CD14-positive monocyte (primary cell): ENCODE results near the gene ZNF511. TPM values are rescaled to one million over a fixed set of nuclear protein-coding genes. Genes with fewer than 3 reads are reported as not detected.
"Not testable (repeated sequence)": the region's sequence is repeated elsewhere in the genome, so short reads cannot be mapped to it uniquely, and the experiment has no call there.

Experiments used
- DNase-seq, 3 donors: peaks; one replicate each; pipeline ENCODE4 v3.0.0-alpha.2; 2011 to 2022
- H2AFZ ChIP-seq: 2 replicates; pipeline ENCODE4 v1.6.0; 2012; ENCODE audit warnings: mild to moderate bottlenecking, low read depth, low read length, inconsistent platforms; ENCODE audit not compliant: insufficient read depth, poor library complexity, severe bottlenecking
- H3K27ac ChIP-seq, 2 donors: 1 replicate in 1 of 2; 2 replicates in 1 of 2; pipeline ENCODE4 v1.5.1; 2012 to 2013; ENCODE audit warnings: low read length in 2 of 2, control low read depth in 1 of 2, inconsistent platforms in 1 of 2, low read depth in 1 of 2, mild to moderate bottlenecking in 1 of 2
- H3K27me3 ChIP-seq, 2 donors: one replicate each; pipeline versions ENCODE4 v1.6.0 to v1.6.1; 2011 to 2013; ENCODE audit warnings: low read length in 2 of 2; ENCODE audit not compliant: control insufficient read depth in 2 of 2, insufficient read depth in 2 of 2
- H3K36me3 ChIP-seq, 2 donors: replicated peaks in 1 of 2; 1 replicate in 1 of 2; 2 replicates in 1 of 2; pipeline versions ENCODE4 v1.5.1 to v1.6.1; 2012 to 2013; ENCODE audit warnings: low read length in 2 of 2, control low read depth in 1 of 2, inconsistent platforms in 1 of 2, mild to moderate bottlenecking in 1 of 2; ENCODE audit not compliant: insufficient read depth in 2 of 2, control insufficient read depth in 1 of 2
- H3K4me1 ChIP-seq, 2 donors: 1 replicate in 1 of 2; 2 replicates in 1 of 2; pipeline versions ENCODE4 v1.5.1 to v1.6.1; 2012 to 2013; ENCODE audit warnings: low read length in 2 of 2, control low read depth in 1 of 2, inconsistent platforms in 1 of 2, mild to moderate bottlenecking in 1 of 2, moderate library complexity in 1 of 2; ENCODE audit not compliant: insufficient read depth in 2 of 2, control insufficient read depth in 1 of 2
- H3K4me2 ChIP-seq: replicated peaks from 2 replicates; pipeline ENCODE3; 2012; ENCODE audit warnings: low read length, moderate library complexity, mild to moderate bottlenecking; ENCODE audit not compliant: poor library complexity, severe bottlenecking; ENCODE audit errors: extremely low read depth
- H3K4me3 ChIP-seq, 3 experiments: fragments of 200-600 bp in 1 of 3; sonication (generic) in 1 of 3; replicated peaks in 1 of 3; 1 replicate in 2 of 3; 2 replicates in 1 of 3; pipeline ENCODE4 v1.5.1; 2011 to 2013; ENCODE audit warnings: low read length in 3 of 3, mild to moderate bottlenecking in 3 of 3, control low read depth in 2 of 3, low read depth in 2 of 3, inconsistent platforms in 1 of 3, moderate library complexity in 1 of 3
- H3K79me2 ChIP-seq: 2 replicates; pipeline ENCODE4 v1.6.0; 2012; ENCODE audit warnings: mild to moderate bottlenecking, control low read depth, inconsistent platforms, low read length, moderate library complexity; ENCODE audit not compliant: insufficient read depth
- H3K9ac ChIP-seq: 2 replicates; pipeline ENCODE4 v1.6.0; 2017; ENCODE audit warnings: low read length, mild to moderate bottlenecking; ENCODE audit not compliant: insufficient read depth, poor library complexity, severe bottlenecking
- H3K9me3 ChIP-seq, 2 donors: replicated peaks in 1 of 2; 1 replicate in 1 of 2; 2 replicates in 1 of 2; pipeline versions ENCODE4 v1.5.1 to v1.6.1; 2012 to 2013; ENCODE audit warnings: low read length in 2 of 2, control low read depth in 1 of 2; ENCODE audit not compliant: control insufficient read depth in 1 of 2, insufficient read depth in 1 of 2
- H4K20me1 ChIP-seq: 2 replicates; pipeline ENCODE4 v1.6.0; 2012; ENCODE audit warnings: mild to moderate bottlenecking, low read length, control low read depth, moderate library complexity; ENCODE audit not compliant: insufficient read depth
- H3K27ac Mint-ChIP-seq, 7 donors: one replicate each; pipeline ENCODE4 v1.8.0; 2020; ENCODE audit warnings: mild to moderate bottlenecking in 7 of 7, mixed read lengths in 7 of 7, moderate library complexity in 6 of 7, inconsistent platforms in 2 of 7
- H3K27me3 Mint-ChIP-seq, 3 donors: one replicate each; pipeline ENCODE4 v1.8.0; 2021 to 2022; ENCODE audit warnings: low read depth in 3 of 3, mild to moderate bottlenecking in 3 of 3, mixed read lengths in 3 of 3, moderate library complexity in 3 of 3, inconsistent platforms in 1 of 3
- H3K36me3 Mint-ChIP-seq, 2 donors: one replicate each; pipeline ENCODE4 v1.8.0; 2020; ENCODE audit warnings: mixed read lengths in 2 of 2, inconsistent platforms in 1 of 2, mild to moderate bottlenecking in 1 of 2
- H3K4me1 Mint-ChIP-seq: one replicate; pipeline ENCODE4 v1.8.0; 2020; ENCODE audit warnings: mild to moderate bottlenecking, mixed read lengths
- H3K4me3 Mint-ChIP-seq, 2 donors: one replicate each; pipeline ENCODE4 v1.8.0; 2020; ENCODE audit warnings: mild to moderate bottlenecking in 2 of 2, mixed read lengths in 2 of 2, moderate library complexity in 1 of 2
- H3K9me3 Mint-ChIP-seq, 7 donors: one replicate each; pipeline ENCODE4 v1.8.0; 2020 to 2022; ENCODE audit warnings: mixed read lengths in 7 of 7, mild to moderate bottlenecking in 6 of 7, moderate library complexity in 6 of 7, inconsistent platforms in 2 of 7
- WGBS: methylation state at CpG from one replicate; pipeline ENCODE4 v1.1.5; 2013; ENCODE audit warnings: missing lambda C conversion rate; ENCODE audit not compliant: insufficient coverage; 5-methylcytosine and 5-hydroxymethylcytosine counted together
- intact Hi-C, 2 donors: fragments of 100-400 bp; cut with micrococcal nuclease; formaldehyde crosslinking; loops; one replicate each; pipeline versions ENCODE4 v1.15.0 to v1.15.1; 2023
- polyA plus RNA-seq, 3 donors: library from polyadenylated mRNA; depleted of rRNA in 1 of 3; unstranded in 2 of 3; stranded (reverse) in 1 of 3; fragments of 300-500 nt in 2 of 3; fragments of >200 nt in 1 of 3; fragmentation: Illumina TruSeq in 2 of 3; gene quantifications; 1 replicate in 2 of 3; 2 replicates in 1 of 3; pipeline ENCODE4 v1.2.3, GENCODE V29; 2012 to 2021
- TF ChIP-seq, protein P1 (sequence below): fragments of 200-600 bp; IDR thresholded peaks from one replicate; pipeline ENCODE4 v1.8.0; 2022; ENCODE audit warnings: antibody characterized with exemption, mild to moderate bottlenecking

The ZNF511 gene
- polyA plus RNA-seq, 3 donors = 30.3 to 118 (median 84.7) TPM

GRCh38 chr10:133264461-133264860, 44.3 kb upstream of the ZNF511 start:
- WGBS = 14% methylated on average over 8 of the region's 9 CpGs
- Mint-ChIP-seq H3K27ac (peak overlapping the region; percentile 80 to 94 (median 90)), H3K36me3 (peaks cover 28 to 62% of the 10 kb centered on the region in 2 donors), H3K27me3 (peaks cover 0 to 4% (median 1%) of the 10 kb centered on the region in 3 donors), H3K4me1 (peaks cover 58% of the 10 kb centered on the region), H3K4me3 (peak overlapping the region; percentile 20 to 39), H3K9me3 (no peaks in the 10 kb centered on the region)
- H3K9me3 ChIP-seq = no peaks in the 10 kb centered on the region
- peak overlapping the region; percentile 69 to 74 for H3K27ac ChIP-seq
- intact Hi-C loops = loop anchor here in 1 of 2 donors (5.0 kb wide), 1 partner anchor 43 kb away; the partner anchor contains the start of genes TUBGCP2 and ZNF511
- peaks cover 57 to 65% of the 10 kb centered on the region in 2 donors for H3K4me1 ChIP-seq
- peak overlapping the region; percentile 39 for H3K4me2 ChIP-seq
- peak; percentile 62 to 73 (median 64) for DNase-seq
- H3K9ac ChIP-seq = no peak overlapping the region
- H2AFZ ChIP-seq = no peak overlapping the region
- H3K36me3 ChIP-seq = peaks cover 38 to 55% of the 10 kb centered on the region in 2 donors
- H3K79me2 ChIP-seq = no peaks in the 10 kb centered on the region
- no peaks in the 10 kb centered on the region for H3K27me3 ChIP-seq
- TF ChIP-seq, protein P1, sequence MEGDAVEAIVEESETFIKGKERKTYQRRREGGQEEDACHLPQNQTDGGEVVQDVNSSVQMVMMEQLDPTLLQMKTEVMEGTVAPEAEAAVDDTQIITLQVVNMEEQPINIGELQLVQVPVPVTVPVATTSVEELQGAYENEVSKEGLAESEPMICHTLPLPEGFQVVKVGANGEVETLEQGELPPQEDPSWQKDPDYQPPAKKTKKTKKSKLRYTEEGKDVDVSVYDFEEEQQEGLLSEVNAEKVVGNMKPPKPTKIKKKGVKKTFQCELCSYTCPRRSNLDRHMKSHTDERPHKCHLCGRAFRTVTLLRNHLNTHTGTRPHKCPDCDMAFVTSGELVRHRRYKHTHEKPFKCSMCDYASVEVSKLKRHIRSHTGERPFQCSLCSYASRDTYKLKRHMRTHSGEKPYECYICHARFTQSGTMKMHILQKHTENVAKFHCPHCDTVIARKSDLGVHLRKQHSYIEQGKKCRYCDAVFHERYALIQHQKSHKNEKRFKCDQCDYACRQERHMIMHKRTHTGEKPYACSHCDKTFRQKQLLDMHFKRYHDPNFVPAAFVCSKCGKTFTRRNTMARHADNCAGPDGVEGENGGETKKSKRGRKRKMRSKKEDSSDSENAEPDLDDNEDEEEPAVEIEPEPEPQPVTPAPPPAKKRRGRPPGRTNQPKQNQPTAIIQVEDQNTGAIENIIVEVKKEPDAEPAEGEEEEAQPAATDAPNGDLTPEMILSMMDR = no peak
- H4K20me1 ChIP-seq = peaks cover 29% of the 10 kb centered on the region
- peak overlapping the region in 1 of 3 experiments; percentile 48 for H3K4me3 ChIP-seq

DNA sequence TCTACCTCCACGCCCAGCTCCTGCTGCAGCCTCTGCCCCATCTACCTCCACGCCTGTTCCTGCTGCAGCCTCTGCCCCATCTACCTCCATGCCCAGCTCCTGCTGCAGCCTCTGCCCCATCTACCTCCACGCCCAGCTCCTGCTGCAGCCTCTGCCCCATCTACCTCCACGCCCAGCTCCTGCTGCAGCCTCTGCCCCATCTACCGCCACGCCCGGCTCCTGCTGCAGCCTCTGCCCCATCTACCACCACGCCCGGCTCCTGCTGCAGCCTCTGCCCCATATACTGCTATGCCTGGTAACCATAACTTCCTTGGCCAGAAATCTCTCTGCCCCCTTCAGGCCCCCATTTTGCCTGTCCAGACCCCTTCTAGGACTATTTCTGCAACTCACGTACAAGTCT, 43.7 kb upstream of the ZNF511 start:
- peak overlapping the region in 1 of 7 donors; percentile 71 for H3K27ac Mint-ChIP-seq
- peaks cover 44 to 61% of the 10 kb centered on the region in 2 donors for H3K36me3 ChIP-seq
- H3K9me3 ChIP-seq, H2AFZ ChIP-seq, H3K79me2 ChIP-seq, H3K9me3 Mint-ChIP-seq, H3K27me3 Mint-ChIP-seq, H3K27me3 ChIP-seq, H3K27ac ChIP-seq, H3K4me2 ChIP-seq, H3K4me3 ChIP-seq, H3K4me3 Mint-ChIP-seq, H3K9ac ChIP-seq, DNase-seq, intact Hi-C loops: not testable (repeated sequence)
- H3K4me1 Mint-ChIP-seq = peaks cover 52% of the 10 kb centered on the region
- peaks cover 35% of the 10 kb centered on the region for H4K20me1 ChIP-seq
- H3K4me1 ChIP-seq = peaks cover 51 to 59% of the 10 kb centered on the region in 2 donors
- 77% methylated on average over 9 of the region's 10 CpGs for WGBS
- peaks cover 32 to 66% of the 10 kb centered on the region in 2 donors for H3K36me3 Mint-ChIP-seq
